ENCODE data around the gene APOA4.
"Not testable (repeated sequence)": the region's sequence is repeated elsewhere in the genome, so short reads cannot be mapped to it uniquely, and the experiment has no call there.

Gene APOA4

GRCh38 chr11:116847612-116848011, 24.5 kb upstream of the APOA4 start:
- no peak for DNase-seq

DNA sequence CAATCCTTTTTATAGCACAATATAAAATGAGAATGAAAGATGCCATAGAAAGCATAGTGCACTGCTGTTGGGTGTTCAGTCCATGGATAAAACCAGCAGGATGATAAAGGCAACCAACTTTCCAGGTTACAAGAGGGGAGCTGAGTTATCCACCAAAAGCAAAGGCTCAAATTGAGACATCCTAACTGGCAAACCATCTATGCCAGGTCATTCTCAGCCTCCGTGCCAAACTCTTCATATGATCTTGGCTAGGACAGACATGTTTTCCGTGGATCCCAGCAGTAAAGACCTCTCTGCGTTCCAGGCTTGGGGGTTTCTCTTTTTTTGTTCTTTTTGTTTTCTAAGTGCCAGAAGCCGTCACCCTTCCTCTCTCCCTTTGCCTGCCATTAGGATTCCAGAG, 21.6 kb upstream of the APOA4 start:
- no peak for DNase-seq

DNA sequence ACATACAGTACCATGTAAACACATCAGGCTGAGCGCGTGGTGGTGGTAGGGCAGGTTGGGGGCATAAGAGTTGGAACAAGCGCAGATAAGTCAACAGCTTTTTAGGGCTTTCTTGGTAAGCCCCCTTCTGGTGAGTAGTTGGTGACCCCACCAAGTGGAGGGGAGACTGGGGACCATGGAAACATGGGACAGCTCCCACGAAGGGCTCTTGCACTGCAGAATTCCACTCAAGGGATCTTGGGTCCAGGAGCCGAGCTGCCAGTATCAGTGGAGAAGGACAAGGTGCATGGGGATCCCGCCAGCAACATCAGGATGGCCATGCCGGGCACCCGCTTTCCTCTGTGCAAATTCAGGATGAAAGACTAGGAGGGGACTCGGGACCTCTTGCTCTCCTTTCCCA, 20.6 kb upstream of the APOA4 start:
- DNase-seq, result no peak

DNA sequence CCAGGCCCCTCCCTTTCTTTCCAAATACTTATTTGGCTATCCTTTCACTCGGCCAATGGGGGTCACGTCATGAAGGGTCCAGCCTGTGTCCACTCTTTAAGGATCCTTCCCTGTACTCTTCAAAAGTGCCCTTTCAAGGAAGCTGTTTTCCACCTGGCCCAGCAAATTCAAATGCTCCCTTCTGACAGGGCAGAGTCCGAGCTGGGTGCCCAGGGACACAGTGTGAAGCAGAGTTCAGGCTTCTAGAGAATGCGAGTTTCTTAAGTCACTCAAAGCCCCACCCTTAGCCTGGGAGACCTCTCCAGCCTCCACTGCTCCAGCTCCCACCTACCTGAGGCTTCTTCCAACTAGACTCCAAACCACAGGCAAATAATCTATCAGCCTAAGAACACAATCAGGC, 19.8 kb upstream of the APOA4 start:
- no peak for DNase-seq

GRCh38 chr11:116842117-116842516, 19.0 kb upstream of the APOA4 start:
- DNase-seq, result no peak

DNA sequence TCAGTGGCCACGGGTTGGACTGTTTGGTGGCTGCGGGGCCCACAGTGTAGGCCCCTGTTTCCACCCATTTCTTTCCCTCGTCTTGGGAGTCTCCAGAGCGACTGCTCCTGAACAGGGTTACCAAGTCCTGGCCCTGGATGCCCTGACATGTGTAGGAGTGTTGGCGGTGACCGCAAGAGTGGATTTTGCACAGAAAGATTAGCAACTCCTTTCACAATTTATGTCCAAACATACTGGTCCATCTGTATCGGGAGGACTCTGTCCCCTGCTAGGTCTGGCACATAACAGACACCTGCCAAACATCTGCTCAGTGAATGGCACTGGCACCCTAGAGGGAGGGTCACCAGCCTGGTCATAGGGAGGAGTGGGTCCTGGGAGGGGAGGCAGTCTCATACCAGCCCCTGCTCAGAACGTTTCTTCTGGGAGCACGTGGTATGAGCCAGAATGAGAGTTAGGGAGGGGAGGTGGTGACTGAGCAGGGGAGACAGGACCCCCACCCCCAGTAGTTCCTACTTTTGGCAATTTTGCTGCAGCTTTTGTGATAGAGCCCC, 17.7 kb upstream of the APOA4 start:
- DNase-seq, result no peak

DNA sequence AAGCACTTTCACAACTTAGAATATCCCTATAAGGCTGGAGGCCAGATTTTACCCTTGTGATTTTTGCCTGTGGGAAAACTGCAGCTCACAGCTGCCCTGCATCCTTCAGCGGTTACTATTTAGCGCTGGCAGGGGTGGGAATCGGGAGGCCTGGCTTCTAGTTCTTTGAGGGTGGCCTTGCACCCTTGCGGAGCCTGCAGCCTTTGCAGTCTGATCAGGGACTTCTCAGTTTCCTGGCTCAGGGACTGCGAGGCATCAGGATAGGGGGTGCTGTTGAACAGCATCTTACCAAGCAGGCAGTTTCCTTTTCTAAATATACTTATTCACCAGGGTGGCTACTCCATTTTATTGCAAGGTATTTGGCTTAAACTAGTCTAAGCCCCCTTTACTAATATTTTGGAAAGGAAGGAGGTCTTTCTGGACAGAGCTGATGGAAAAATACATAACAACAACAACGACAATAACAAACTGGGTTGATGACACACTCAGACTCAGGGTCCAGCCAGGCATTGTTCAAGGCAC, 17.2 kb upstream of the APOA4 start:
- DNase-seq, result no peak

DNA sequence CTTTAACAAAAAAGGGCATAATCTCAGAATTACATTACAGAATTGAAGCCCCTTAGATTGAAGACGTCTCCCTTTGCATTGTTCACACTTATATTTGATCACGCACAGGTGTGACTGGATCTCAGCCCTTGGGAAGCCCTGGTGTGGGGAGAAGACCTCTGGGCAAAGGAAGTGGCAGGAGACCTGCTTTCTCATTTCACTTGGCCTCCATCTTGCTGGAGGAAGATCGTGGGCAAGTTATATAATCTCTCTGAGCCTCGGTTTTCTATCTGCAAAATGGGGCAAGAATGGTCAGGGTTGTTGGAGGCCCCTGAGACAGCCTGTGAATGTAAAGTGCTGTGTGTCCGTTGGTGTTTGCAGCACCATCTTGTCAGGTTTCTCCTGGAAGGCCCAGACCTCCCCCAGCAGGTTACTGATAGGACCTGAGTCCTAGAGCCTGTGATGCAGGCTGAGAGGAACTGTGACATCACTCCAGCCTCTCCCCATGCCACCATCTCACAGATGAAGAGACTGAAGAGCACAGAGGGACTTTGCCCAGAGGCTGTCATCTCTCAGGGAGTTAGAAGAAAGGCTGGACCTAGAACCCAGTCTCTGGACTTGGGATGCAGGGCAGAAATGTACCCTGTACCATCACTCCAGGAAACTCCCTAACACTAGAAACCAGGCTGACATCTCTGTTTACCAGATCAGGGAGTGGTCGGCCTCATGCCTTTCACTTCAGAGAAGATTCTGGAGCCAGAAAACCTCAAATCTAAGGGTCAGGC, 15.4 kb upstream of the APOA4 start:
- no peak for DNase-seq

- no peak for DNase-seq
Measured at GRCh38 chr11:116837231-116838091, 14.4 kb upstream of the APOA4 start, which contains the start of gene APOA1. Gene APOA1 (minus strand): TSS chr11:116837622. CDS start chr11:116837387, 235 bp downstream.

- no peak for DNase-seq
Measured at GRCh38 chr11:116836632-116836991, 13.5 kb upstream of the APOA4 start.

DNA sequence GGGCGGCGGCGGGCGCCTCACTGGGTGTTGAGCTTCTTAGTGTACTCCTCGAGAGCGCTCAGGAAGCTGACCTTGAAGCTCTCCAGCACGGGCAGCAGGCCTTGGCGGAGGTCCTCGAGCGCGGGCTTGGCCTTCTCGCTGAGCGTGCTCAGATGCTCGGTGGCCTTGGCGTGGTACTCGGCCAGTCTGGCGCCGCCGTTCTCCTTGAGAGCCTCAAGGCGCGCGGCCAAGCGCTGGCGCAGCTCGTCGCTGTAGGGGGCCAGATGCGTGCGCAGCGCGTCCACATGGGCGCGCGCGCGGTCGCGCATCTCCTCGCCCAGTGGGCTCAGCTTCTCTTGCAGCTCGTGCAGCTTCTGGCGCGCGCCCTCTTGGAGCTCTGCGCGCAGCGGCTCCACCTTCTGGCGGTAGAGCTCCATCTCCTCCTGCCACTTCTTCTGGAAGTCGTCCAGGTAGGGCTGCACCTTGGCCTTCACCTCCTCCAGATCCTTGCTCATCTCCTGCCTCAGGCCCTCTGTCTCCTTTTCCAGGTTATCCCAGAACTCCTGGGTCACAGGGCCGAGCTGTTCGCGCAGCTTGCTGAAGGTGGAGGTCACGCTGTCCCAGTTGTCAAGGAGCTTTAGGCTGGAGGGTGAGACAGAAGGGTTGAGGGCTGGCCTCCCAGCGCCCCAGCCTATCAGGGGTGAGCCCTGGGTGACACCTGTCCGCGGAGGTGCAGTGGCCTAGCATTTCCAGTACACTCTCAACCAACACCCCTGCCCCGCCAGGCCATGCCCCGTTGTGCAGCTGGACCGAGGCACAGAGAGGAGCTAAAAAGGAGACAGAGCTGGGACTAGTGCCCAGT, 12.9 kb upstream of the APOA4 start:
- DNase-seq, result peak; percentile 68

DNA sequence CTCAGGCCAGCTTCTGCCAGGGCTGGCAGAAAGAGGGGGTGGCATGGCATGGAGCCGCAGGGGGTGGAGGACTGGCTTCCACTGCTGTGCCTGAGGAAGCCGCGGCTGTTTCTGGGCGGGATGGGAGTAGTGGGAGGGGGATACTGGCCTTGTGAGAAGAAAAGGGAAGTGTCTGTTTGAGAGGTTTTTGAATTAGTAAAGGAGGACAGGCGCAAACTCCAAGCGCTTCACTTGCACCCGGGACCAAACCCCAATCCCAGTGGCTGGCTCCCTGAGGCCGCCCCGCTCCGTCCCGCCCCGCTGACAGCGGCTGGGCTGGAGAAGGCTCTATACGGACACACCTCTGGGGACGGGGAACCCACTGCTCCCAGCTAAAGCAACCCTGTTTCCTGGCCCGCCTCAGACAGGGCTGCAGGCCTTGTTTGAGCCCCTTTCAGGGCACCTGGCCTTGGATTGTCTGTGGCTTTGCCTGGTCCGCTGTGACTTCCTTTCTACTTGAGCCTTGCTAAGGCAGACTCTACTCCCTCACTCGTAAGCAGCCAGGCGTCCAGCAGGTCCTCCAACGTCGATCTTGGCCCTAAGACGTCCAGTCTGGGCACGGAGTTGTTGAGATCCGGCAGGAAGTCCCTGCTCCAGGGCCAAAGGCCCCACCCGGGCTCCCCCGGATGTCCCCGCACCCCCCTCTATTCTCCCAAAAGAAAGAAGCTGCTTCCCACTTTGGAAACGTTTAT, 12.1 kb upstream of the APOA4 start:
- no peak for DNase-seq

- not testable (repeated sequence) for DNase-seq
Measured at GRCh38 chr11:116834535-116835041, 11.5 kb upstream of the APOA4 start.

DNA sequence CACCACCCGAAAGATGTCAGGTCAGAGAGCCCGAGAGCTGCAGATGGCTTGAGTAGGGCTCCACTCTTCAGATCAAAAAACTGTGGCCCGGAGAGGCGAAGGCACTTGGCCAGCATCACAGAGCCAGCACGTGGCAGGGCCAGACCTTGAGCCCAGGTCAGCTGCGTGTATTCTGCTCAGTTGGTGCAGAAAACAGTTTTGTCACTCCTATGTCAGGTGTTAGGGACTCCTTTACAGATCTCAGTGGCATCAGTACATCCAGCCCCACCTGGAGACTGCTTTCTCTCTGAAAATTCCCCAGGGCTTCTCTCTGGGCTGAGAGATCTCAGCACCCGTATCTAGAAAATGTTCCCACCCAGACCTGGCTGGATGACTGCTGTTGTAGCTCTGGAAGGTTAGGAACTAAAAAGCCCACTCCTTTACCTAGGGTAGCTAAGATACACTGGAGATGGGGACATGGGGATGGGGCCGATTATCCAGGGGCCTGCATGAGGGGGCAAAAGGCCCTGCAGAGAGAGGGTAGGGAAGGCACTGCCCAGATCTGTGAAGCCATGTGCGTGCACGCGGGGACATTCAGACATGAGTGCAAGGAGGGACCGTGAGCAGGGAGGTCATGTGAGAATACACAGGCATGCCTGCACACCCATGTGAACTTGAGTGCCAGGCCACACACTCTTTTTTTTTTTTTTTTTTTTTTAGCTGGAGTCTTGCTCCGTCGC, 10.9 kb upstream of the APOA4 start:
- DNase-seq, result no peak

DNA sequence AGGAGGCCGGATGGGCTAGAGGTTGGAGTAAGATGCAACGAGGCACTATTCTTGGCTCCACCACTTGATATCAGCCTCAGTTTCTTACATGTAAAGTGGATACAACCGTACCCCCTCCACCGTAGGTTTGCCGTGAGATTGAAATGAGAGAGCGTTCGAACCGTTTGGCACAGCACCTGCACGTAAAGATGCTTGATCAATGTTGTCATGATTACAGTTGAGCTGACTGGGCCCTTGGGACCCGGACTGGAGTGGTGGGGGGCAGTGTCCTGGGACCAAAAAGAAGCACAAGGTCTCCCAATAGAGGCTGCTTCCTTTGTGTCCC, 10.3 kb upstream of the APOA4 start:
- no peak for DNase-seq

DNA sequence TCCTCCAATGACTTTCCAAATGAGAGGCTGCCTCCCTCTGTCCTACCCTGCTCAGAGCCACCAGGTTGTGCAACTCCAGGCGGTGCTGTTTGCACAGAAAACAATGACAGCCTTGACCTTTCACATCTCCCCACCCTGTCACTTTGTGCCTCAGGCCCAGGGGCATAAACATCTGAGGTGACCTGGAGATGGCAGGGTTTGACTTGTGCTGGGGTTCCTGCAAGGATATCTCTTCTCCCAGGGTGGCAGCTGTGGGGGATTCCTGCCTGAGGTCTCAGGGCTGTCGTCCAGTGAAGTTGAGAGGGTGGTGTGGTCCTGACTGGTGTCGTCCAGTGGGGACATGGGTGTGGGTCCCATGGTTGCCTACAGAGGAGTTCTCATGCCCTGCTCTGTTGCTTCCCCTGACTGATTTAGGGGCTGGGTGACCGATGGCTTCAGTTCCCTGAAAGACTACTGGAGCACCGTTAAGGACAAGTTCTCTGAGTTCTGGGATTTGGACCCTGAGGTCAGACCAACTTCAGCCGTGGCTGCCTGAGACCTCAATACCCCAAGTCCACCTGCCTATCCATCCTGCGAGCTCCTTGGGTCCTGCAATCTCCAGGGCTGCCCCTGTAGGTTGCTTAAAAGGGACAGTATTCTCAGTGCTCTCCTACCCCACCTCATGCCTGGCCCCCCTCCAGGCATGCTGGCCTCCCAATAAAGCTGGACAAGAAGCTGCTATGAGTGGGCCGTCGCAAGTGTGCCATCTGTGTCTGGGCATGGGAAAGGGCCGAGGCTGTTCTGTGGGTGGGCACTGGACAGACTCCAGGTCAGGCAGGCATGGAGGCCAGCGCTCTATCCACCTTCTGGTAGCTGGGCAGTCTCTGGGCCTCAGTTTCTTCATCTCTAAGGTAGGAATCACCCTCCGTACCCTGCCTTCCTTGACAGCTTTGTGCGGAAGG, 9.5 kb upstream of the APOA4 start:
- DNase-seq, result no peak

GRCh38 chr11:116831790-116832349, 8.8 kb upstream of the APOA4 start:
- DNase-seq, result no peak

GRCh38 chr11:116830184-116830912, 7.2 kb upstream of the APOA4 start:
- DNase-seq, result no peak
